Left renal cortex interstitium (tissue), 4 donors: ENCODE data around the gene NEK4. TPM values are rescaled to one million over a fixed set of nuclear protein-coding genes. Genes with fewer than 3 reads are reported as not detected.

ENCODE experiments used
- DNase-seq, 4 donors: peaks; one replicate each; pipeline ENCODE4 v3.0.0-alpha.2; 2013; ENCODE audit warnings: low read depth in 4 of 4, low spot score in 2 of 4, missing footprints in 1 of 4
- polyA plus RNA-seq, 4 donors: library from polyadenylated mRNA; unstranded; fragments of 120-200 nt; gene quantifications; one replicate each; pipeline ENCODE4 v1.2.1, GENCODE V29; 2013; ENCODE audit not compliant: insufficient read length in 4 of 4

Gene NEK4
- polyA plus RNA-seq, 4 donors, result 20.4 to 35.2 (median 27.5) TPM

GRCh38 chr3:52793702-52794611 is 23.2 kb upstream of the NEK4 start:
- DNase-seq, result no peak

GRCh38 chr3:52792961-52793695 is 22.4 kb upstream of the NEK4 start:
- DNase-seq, result no peak

GRCh38 chr3:52792413-52792812 is 21.7 kb upstream of the NEK4 start:
- DNase-seq, result no peak

GRCh38 chr3:52791928-52792327 is 21.2 kb upstream of the NEK4 start:
- no peak for DNase-seq

GRCh38 chr3:52791366-52791765 is 20.6 kb upstream of the NEK4 start:
- no peak for DNase-seq

- no peak for DNase-seq
Observed at GRCh38 chr3:52790741-52791140, 20.0 kb upstream of the NEK4 start.

- DNase-seq, result no peak
Observed at GRCh38 chr3:52790337-52790736, 19.6 kb upstream of the NEK4 start.

GRCh38 chr3:52789746-52790040 is 19.0 kb upstream of the NEK4 start:
- DNase-seq, result no peak

GRCh38 chr3:52788890-52789745 is 18.4 kb upstream of the NEK4 start:
- DNase-seq, result no peak

- no peak for DNase-seq
Observed at GRCh38 chr3:52787672-52788625, 17.2 kb upstream of the NEK4 start.

- DNase-seq, result no peak
Observed at GRCh38 chr3:52787246-52787645, 16.5 kb upstream of the NEK4 start.

- DNase-seq, result no peak
Observed at GRCh38 chr3:52786330-52787215, 15.8 kb upstream of the NEK4 start.

GRCh38 chr3:52784931-52785590 is 14.3 kb upstream of the NEK4 start:
- DNase-seq, result no peak

GRCh38 chr3:52784021-52784621 is 13.4 kb upstream of the NEK4 start:
- DNase-seq, result no peak

- no peak for DNase-seq
Observed at GRCh38 chr3:52783211-52783555, 12.4 kb upstream of the NEK4 start.

GRCh38 chr3:52782412-52783210 is 11.9 kb upstream of the NEK4 start:
- DNase-seq, result no peak

GRCh38 chr3:52781741-52782140 is 11.0 kb upstream of the NEK4 start:
- DNase-seq, result no peak
